DND-41 (cell line): Measurements from ENCODE around the gene RFTN1.
"Not testable (repeated sequence)": the region's sequence is repeated elsewhere in the genome, so short reads cannot be mapped to it uniquely, and the experiment has no call there.

Source experiments
- CTCF ChIP-seq: IDR thresholded peaks from 2 replicates; pipeline ENCODE4 v1.5.1; 2012; ENCODE audit warnings: borderline replicate concordance, low read length, moderate library complexity, mild to moderate bottlenecking; ENCODE audit not compliant: poor library complexity, severe bottlenecking; ENCODE audit errors: extremely low read depth
- EZH2 ChIP-seq: IDR thresholded peaks from 3 replicates; pipeline ENCODE4 v1.6.1; 2012; ENCODE audit warnings: borderline replicate concordance, low read depth, mild to moderate bottlenecking, moderate library complexity, low read length, inconsistent platforms; ENCODE audit not compliant: severe bottlenecking

- TF ChIP-seq CTCF, EZH2: not testable (repeated sequence)
Observed at GRCh38 chr3:16310486-16310885, 203.0 kb downstream of the RFTN1 start.
